Measurements from ENCODE around the gene LRFN2.

GRCh38 chr6:40473026-40473425 is 114.1 kb downstream of the LRFN2 start:
- TF ChIP-seq TARDBP (IDR thresholded peaks at IDR 0.05), result no peak
- no peak for TF ChIP-seq PKNOX1 (IDR thresholded peaks at IDR 0.05)
